HG03565 (cell line): ENCODE data around the gene LATS2.
"Not testable (repeated sequence)": the region's sequence is repeated elsewhere in the genome, so short reads cannot be mapped to it uniquely, and the experiment has no call there.

ENCODE experiments used
- ATAC-seq: cut with Tn5 transposase; IDR thresholded peaks from one replicate; pipeline ENCODE4 v1.9.1; 2021; ENCODE audit warnings: mild to moderate bottlenecking, moderate library complexity; ENCODE audit not compliant: unreplicated experiment

LATS2 gene

GRCh38 chr13:20969182-20969581, 92.2 kb downstream of the LATS2 start:
- no peak for ATAC-seq

GRCh38 chr13:20968745-20969144, 92.6 kb downstream of the LATS2 start:
- ATAC-seq: no peak

GRCh38 chr13:20967340-20967739, 94.0 kb downstream of the LATS2 start:
- no peak for ATAC-seq

GRCh38 chr13:20964904-20965303, 96.5 kb downstream of the LATS2 start:
- no peak for ATAC-seq

GRCh38 chr13:20961663-20962062, 99.7 kb downstream of the LATS2 start:
- ATAC-seq: not testable (repeated sequence)

GRCh38 chr13:20960663-20961309, 100.6 kb downstream of the LATS2 start:
- no peak for ATAC-seq

- ATAC-seq: not testable (repeated sequence)
Observed at GRCh38 chr13:20957049-20957620, 104.3 kb downstream of the LATS2 start.

GRCh38 chr13:20955496-20955895, 105.9 kb downstream of the LATS2 start:
- ATAC-seq: no peak

- ATAC-seq: no peak
Observed at GRCh38 chr13:20953245-20953931, 108.0 kb downstream of the LATS2 start.

- ATAC-seq: no peak
Observed at GRCh38 chr13:20952838-20953237, 108.5 kb downstream of the LATS2 start.

GRCh38 chr13:20948001-20948400, 113.4 kb downstream of the LATS2 start:
- ATAC-seq: not testable (repeated sequence)

- ATAC-seq: no peak
Observed at GRCh38 chr13:20945952-20946383, 115.4 kb downstream of the LATS2 start.

GRCh38 chr13:20942938-20943559, 118.3 kb downstream of the LATS2 start:
- ATAC-seq: no peak

GRCh38 chr13:20940511-20940910, 120.9 kb downstream of the LATS2 start:
- ATAC-seq: not testable (repeated sequence)

GRCh38 chr13:20940083-20940482, 121.3 kb downstream of the LATS2 start:
- ATAC-seq: no peak

- no peak for ATAC-seq
Observed at GRCh38 chr13:20939662-20940061, 121.7 kb downstream of the LATS2 start.

- ATAC-seq: no peak
Observed at GRCh38 chr13:20938302-20938701, 123.1 kb downstream of the LATS2 start.

GRCh38 chr13:20927596-20928257, 133.7 kb downstream of the LATS2 start:
- ATAC-seq: no peak

- not testable (repeated sequence) for ATAC-seq
Observed at GRCh38 chr13:20925395-20925790, 136.0 kb downstream of the LATS2 start.

- no peak for ATAC-seq
Observed at GRCh38 chr13:20924758-20925394, 136.5 kb downstream of the LATS2 start.

- ATAC-seq: no peak
Observed at GRCh38 chr13:20923272-20923671, 138.1 kb downstream of the LATS2 start.
